ENCODE data around the gene BACH2. TPM values are rescaled to one million over a fixed set of nuclear protein-coding genes. Genes with fewer than 3 reads are reported as not detected.

BACH2 gene
- total and polyA plus RNA-seq, 4 donors, result 0.78 to 17.4 (median 3.2) TPM

GRCh38 chr6:89927264-89927663 is 369.4 kb downstream of the BACH2 start:
- H3K27me3 ChIP-seq (ENCODE audit: control insufficient read depth in 3 of 3, insufficient read depth in 3 of 3, low read length in 2 of 3), result no peaks in the 10 kb centered on the region
- no peak for TF ChIP-seq CTCF (IDR thresholded peaks at IDR 0.05; ENCODE audit: control extremely low read depth, extremely low read depth)
- 92 to 96% methylated on average over 5 of the region's 5 CpGs for WGBS, 2 donors
- no peak overlapping the region for H3K4me3 ChIP-seq
- peaks cover 0 to 3% (median 1%) of the 10 kb centered on the region in 4 donors for H3K36me3 ChIP-seq (ENCODE audit: control insufficient read depth in 4 of 4, insufficient read depth in 4 of 4, low read length in 4 of 4)
- H3K9me3 ChIP-seq (ENCODE audit: control insufficient read depth in 4 of 4, insufficient read depth in 3 of 4, low read length in 3 of 4), result no peaks in the 10 kb centered on the region
- DNase-seq (no peak), ATAC-seq (ENCODE audit: insufficient read depth, low FRiP score) (no peak)
- peaks cover 0 to 11% (median 0%) of the 10 kb centered on the region in 5 donors for H3K4me1 ChIP-seq (ENCODE audit: control insufficient read depth in 5 of 5, insufficient read depth in 5 of 5, low read length in 5 of 5)
- H3K27ac ChIP-seq (ENCODE audit: low read depth in 1 of 2, low read length in 1 of 2), result no peak overlapping the region
- H3K9ac ChIP-seq (ENCODE audit: insufficient read depth in 1 of 2, low read length in 2 of 2), result no peak overlapping the region

GRCh38 chr6:89925826-89926225 is 370.8 kb downstream of the BACH2 start:
- no peak overlapping the region for H3K4me3 ChIP-seq
- no peaks in the 10 kb centered on the region for H3K36me3 ChIP-seq (ENCODE audit: control insufficient read depth in 4 of 4, insufficient read depth in 4 of 4, low read length in 4 of 4)
- ATAC-seq (ENCODE audit: insufficient read depth, low FRiP score) (no peak), DNase-seq (no peak)
- 63 to 69% methylated on average over 2 of the region's 2 CpGs for WGBS, 2 donors
- H3K9me3 ChIP-seq (ENCODE audit: control insufficient read depth in 4 of 4, insufficient read depth in 3 of 4, low read length in 3 of 4), result no peaks in the 10 kb centered on the region
- no peak overlapping the region for H3K27ac ChIP-seq (ENCODE audit: low read depth in 1 of 2, low read length in 1 of 2)
- H3K4me1 ChIP-seq (ENCODE audit: control insufficient read depth in 5 of 5, insufficient read depth in 5 of 5, low read length in 5 of 5), result peaks cover 0 to 11% (median 0%) of the 10 kb centered on the region in 5 donors
- no peak for TF ChIP-seq CTCF (IDR thresholded peaks at IDR 0.05; ENCODE audit: control extremely low read depth, extremely low read depth)
- H3K27me3 ChIP-seq (ENCODE audit: control insufficient read depth in 3 of 3, insufficient read depth in 3 of 3, low read length in 2 of 3), result no peaks in the 10 kb centered on the region
- no peak overlapping the region for H3K9ac ChIP-seq (ENCODE audit: insufficient read depth in 1 of 2, low read length in 2 of 2)

DNA sequence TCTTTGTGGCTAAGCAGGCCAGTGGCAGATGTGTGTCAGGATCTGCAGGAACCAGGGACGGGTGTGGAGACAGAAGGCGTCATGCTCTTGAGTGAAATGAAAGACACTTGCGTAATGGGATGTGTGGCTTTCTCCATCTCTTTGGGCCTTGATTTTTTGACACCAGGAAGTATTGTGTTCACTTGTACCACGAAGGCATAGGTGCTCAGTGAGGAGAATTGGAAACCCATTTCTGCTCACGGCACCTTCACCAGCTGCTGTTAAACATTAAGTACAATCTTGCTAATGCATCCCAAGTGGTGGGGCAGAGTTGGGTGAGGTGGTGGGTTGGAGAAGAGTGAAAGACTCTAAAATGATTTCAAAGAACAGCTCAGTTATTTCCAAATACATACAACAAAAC is 372.4 kb downstream of the BACH2 start:
- H3K27ac ChIP-seq (ENCODE audit: low read depth in 1 of 2, low read length in 1 of 2), result no peak overlapping the region
- 46 to 64% methylated on average over 5 of the region's 5 CpGs for WGBS, 2 donors
- no peaks in the 10 kb centered on the region for H3K27me3 ChIP-seq (ENCODE audit: control insufficient read depth in 3 of 3, insufficient read depth in 3 of 3, low read length in 2 of 3)
- H3K36me3 ChIP-seq (ENCODE audit: control insufficient read depth in 4 of 4, insufficient read depth in 4 of 4, low read length in 4 of 4), result no peaks in the 10 kb centered on the region
- H3K4me1 ChIP-seq (ENCODE audit: control insufficient read depth in 5 of 5, insufficient read depth in 5 of 5, low read length in 5 of 5), result no peaks in the 10 kb centered on the region
- DNase-seq (no peak), ATAC-seq (ENCODE audit: insufficient read depth, low FRiP score) (no peak)
- no peak overlapping the region for H3K9ac ChIP-seq (ENCODE audit: insufficient read depth in 1 of 2, low read length in 2 of 2)
- no peak overlapping the region for H3K4me3 ChIP-seq
- no peak for TF ChIP-seq CTCF (IDR thresholded peaks at IDR 0.05; ENCODE audit: control extremely low read depth, extremely low read depth)
- H3K9me3 ChIP-seq (ENCODE audit: control insufficient read depth in 4 of 4, insufficient read depth in 3 of 4, low read length in 3 of 4), result no peaks in the 10 kb centered on the region

- 94 to 96% methylated on average over 10 of the region's 10 CpGs for WGBS, 2 donors
- H3K9me3 ChIP-seq (ENCODE audit: control insufficient read depth in 4 of 4, insufficient read depth in 3 of 4, low read length in 3 of 4), result peaks cover 0 to 8% (median 0%) of the 10 kb centered on the region in 4 donors
- H3K9ac ChIP-seq (ENCODE audit: insufficient read depth in 1 of 2, low read length in 2 of 2), result no peak overlapping the region
- H3K36me3 ChIP-seq (ENCODE audit: control insufficient read depth in 4 of 4, insufficient read depth in 4 of 4, low read length in 4 of 4), result no peaks in the 10 kb centered on the region
- no peak for ATAC-seq (ENCODE audit: insufficient read depth, low FRiP score)
- H3K4me3 ChIP-seq, result no peak overlapping the region
- no peaks in the 10 kb centered on the region for H3K27me3 ChIP-seq (ENCODE audit: control insufficient read depth in 3 of 3, insufficient read depth in 3 of 3, low read length in 2 of 3)
- no peak for DNase-seq
- TF ChIP-seq CTCF (IDR thresholded peaks at IDR 0.05; ENCODE audit: control extremely low read depth, extremely low read depth), result no peak
- H3K4me1 ChIP-seq (ENCODE audit: control insufficient read depth in 5 of 5, insufficient read depth in 5 of 5, low read length in 5 of 5), result no peaks in the 10 kb centered on the region
- H3K27ac ChIP-seq (ENCODE audit: low read depth in 1 of 2, low read length in 1 of 2), result no peak overlapping the region
These were observed 375.0 kb downstream of the BACH2 start for GRCh38 chr6:89921691-89922090.
